ENCODE measurements around the gene GPR153.

Gene GPR153

GRCh38 chr1:6247651-6248050, 13.2 kb downstream of the GPR153 start:
- DNase-seq = no peak

GRCh38 chr1:6246497-6247467, 14.1 kb downstream of the GPR153 start:
- peak; percentile 63 to 71 for DNase-seq

GRCh38 chr1:6245869-6246496, 14.9 kb downstream of the GPR153 start:
- DNase-seq = no peak

- peak; percentile 76 to 81 for DNase-seq
These were observed 15.6 kb downstream of the GPR153 start for GRCh38 chr1:6245086-6245868.

GRCh38 chr1:6244401-6245049, 16.4 kb downstream of the GPR153 start:
- no peak for DNase-seq

- no peak for DNase-seq
These were observed 16.9 kb downstream of the GPR153 start, which contains the start of gene HES3 for GRCh38 chr1:6243993-6244392. HES3 (plus strand) TSS chr1:6244179; CDS start chr1:6244366, 187 bp downstream.

- DNase-seq = no peak
These were observed 17.7 kb downstream of the GPR153 start for GRCh38 chr1:6243053-6243834.

GRCh38 chr1:6241887-6242740, 18.8 kb downstream of the GPR153 start:
- DNase-seq = no peak

GRCh38 chr1:6241107-6241886, 19.6 kb downstream of the GPR153 start:
- DNase-seq = no peak

GRCh38 chr1:6239950-6240768, 20.7 kb downstream of the GPR153 start:
- DNase-seq = no peak

- peak in 1 of 2 experiments; percentile 10 for DNase-seq
These were observed 21.6 kb downstream of the GPR153 start for GRCh38 chr1:6239213-6239752.

- no peak for DNase-seq
These were observed 23.8 kb downstream of the GPR153 start for GRCh38 chr1:6237093-6237492.

- no peak for DNase-seq
These were observed 25.6 kb downstream of the GPR153 start for GRCh38 chr1:6235296-6235677.

GRCh38 chr1:6234502-6235295, 26.2 kb downstream of the GPR153 start:
- DNase-seq = peak in 1 of 2 experiments; percentile 12

- DNase-seq = no peak
These were observed 27.5 kb downstream of the GPR153 start for GRCh38 chr1:6233376-6233775.

GRCh38 chr1:6225651-6226050, 35.2 kb downstream of the GPR153 start:
- DNase-seq = no peak

- DNase-seq = no peak
These were observed 36.2 kb downstream of the GPR153 start for GRCh38 chr1:6224718-6225117.

GRCh38 chr1:6223617-6224016, 37.3 kb downstream of the GPR153 start:
- no peak for DNase-seq
